Bronchial epithelial cell (primary cell): Measurements from ENCODE around the gene LARGE2. TPM values are rescaled to one million over a fixed set of nuclear protein-coding genes. Genes with fewer than 3 reads are reported as not detected.

Source experiments
- DNase-seq: peaks from one replicate; pipeline ENCODE4 v3.0.0-alpha.2; 2010; ENCODE audit warnings: low read depth
- FAIRE-seq: peaks from 2 replicates; lab custom pipeline; 2011; peaks lifted over from hg19 to GRCh38; lab: Jason Lieb, UNC
- H3K27me3 ChIP-seq: 2 replicates; pipeline ENCODE4 v1.5.1; 2011; ENCODE audit warnings: low read length; ENCODE audit not compliant: control insufficient read depth, insufficient read depth
- H3K36me3 ChIP-seq: 2 replicates; pipeline ENCODE4 v1.5.1; 2011; ENCODE audit warnings: low read length; ENCODE audit not compliant: control insufficient read depth, insufficient read depth
- H3K4me3 ChIP-seq: 2 replicates; pipeline ENCODE4 v1.5.1; 2011; ENCODE audit warnings: mild to moderate bottlenecking, low read depth, low read length, control low read depth
- CTCF ChIP-seq: IDR thresholded peaks from 2 replicates; pipeline ENCODE4 v1.5.1; 2011; ENCODE audit warnings: mild to moderate bottlenecking, moderate library complexity, low read length, control low read depth, inconsistent platforms; ENCODE audit not compliant: insufficient read depth, severe bottlenecking
- total RNA-seq: library from RNA; depleted of rRNA; stranded (reverse); fragments of >200 nt; gene quantifications from 2 replicates; pipeline ENCODE4 v1.2.1, GENCODE V29; 2014

LARGE2 gene
- total RNA-seq, 1 donor from 2014 or later: 4.5 TPM

GRCh38 chr11:45892856-45893255, 29.6 kb upstream of the LARGE2 start:
- FAIRE-seq: no peak
- DNase-seq: no peak

GRCh38 chr11:45894555-45895247, 27.8 kb upstream of the LARGE2 start:
- Histone ChIP-seq H3K27me3 (peaks cover 3% of the 10 kb centered on the region), H3K4me3 (no peak overlapping the region), H3K36me3 (no peaks in the 10 kb centered on the region)
- DNase-seq (no peak), FAIRE-seq (no peak)
- no peak for TF ChIP-seq CTCF

More at GRCh38 chr11:45892856-45893255, 29.6 kb upstream of the LARGE2 start:
- Histone ChIP-seq H3K36me3 (no peaks in the 10 kb centered on the region), H3K27me3 (peaks cover 3% of the 10 kb centered on the region), H3K4me3 (no peak overlapping the region)
- no peak for TF ChIP-seq CTCF

- DNase-seq (no peak), FAIRE-seq (no peak)
- no peak overlapping the region for H3K4me3 ChIP-seq
- TF ChIP-seq CTCF: no peak
- H3K36me3 ChIP-seq: no peaks in the 10 kb centered on the region
- peaks cover 6% of the 10 kb centered on the region for H3K27me3 ChIP-seq
Measured at GRCh38 chr11:45895553-45896259, 26.8 kb upstream of the LARGE2 start.

- Histone ChIP-seq H3K36me3 (no peaks in the 10 kb centered on the region), H3K4me3 (no peak overlapping the region), H3K27me3 (peaks cover 8% of the 10 kb centered on the region)
- FAIRE-seq (no peak), DNase-seq (no peak)
- TF ChIP-seq CTCF: no peak
Measured at GRCh38 chr11:45896422-45896984, 26.0 kb upstream of the LARGE2 start.

- H3K36me3 ChIP-seq: no peaks in the 10 kb centered on the region
- DNase-seq (no peak), FAIRE-seq (no peak)
- H3K4me3 ChIP-seq: no peak overlapping the region
- H3K27me3 ChIP-seq: peaks cover 8% of the 10 kb centered on the region
- no peak for TF ChIP-seq CTCF
Measured at GRCh38 chr11:45897556-45897955, 24.9 kb upstream of the LARGE2 start.
